ENCODE measurements around the gene TOLLIP.
A peak's percentile ranks its signal among the peaks of the same experiment; 100 is the strongest.
"Not testable (repeated sequence)": the region's sequence is repeated elsewhere in the genome, so short reads cannot be mapped to it uniquely, and the experiment has no call there.

The TOLLIP gene

DNA sequence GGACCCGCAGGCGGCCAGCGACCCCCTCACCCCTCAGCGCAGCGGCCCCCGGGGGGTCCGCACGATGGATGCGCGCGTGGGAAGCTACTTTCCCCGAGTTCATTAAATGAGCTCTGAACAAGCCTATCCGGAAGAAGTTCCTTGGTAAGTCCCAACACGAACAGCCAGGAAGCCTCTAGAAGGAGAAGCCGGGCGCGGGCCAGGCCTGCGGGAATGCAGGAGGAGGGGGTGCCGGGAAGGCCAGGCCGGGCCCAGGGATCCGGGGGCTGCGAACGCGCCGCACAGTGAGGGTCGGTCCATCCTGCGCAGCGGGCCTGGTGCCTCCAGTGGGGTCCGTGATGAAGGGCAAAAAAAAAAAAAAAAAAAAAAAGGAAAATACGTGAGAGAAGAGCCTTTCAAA, 36.9 kb downstream of the TOLLIP start:
- TF ChIP-seq POLR2AphosphoS5 (IDR thresholded peaks at IDR 0.05; ENCODE audit: low read depth, low read length) (no peak), POLR2A (IDR thresholded peaks at IDR 0.05; ENCODE audit: low read depth, low read length) (no peak), TAF1 (IDR thresholded peaks at IDR 0.05; ENCODE audit: borderline replicate concordance, low read depth, low read length) (no peak)
- no peak for DNase-seq (ENCODE audit: insufficient read length)
- no peak for FAIRE-seq

DNA sequence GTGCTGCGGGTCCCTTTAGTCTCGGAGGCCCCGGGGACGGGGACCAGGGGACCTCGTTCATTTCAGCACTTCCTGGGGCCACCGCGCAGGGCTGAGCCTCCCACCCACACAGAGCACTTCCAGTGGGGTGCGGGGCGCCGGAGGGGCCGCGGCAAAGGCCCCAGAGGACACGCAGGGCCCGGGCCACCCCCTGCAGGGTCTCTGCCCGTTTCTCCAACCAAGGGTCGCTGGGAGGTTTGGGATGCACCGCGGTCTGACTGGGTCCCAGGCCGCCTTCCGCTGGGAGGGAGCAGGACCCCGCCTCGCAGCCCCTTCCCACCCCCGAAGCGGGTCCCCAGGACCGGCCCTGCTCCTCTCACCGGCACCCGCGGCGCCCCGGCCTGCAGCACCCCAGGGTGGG, 37.5 kb downstream of the TOLLIP start:
- DNase-seq (ENCODE audit: insufficient read length) (no peak), FAIRE-seq (no peak)
- TF ChIP-seq POLR2A (IDR thresholded peaks at IDR 0.05; ENCODE audit: low read depth, low read length) (no peak), POLR2AphosphoS5 (IDR thresholded peaks at IDR 0.05; ENCODE audit: low read depth, low read length) (no peak), TAF1 (IDR thresholded peaks at IDR 0.05; ENCODE audit: borderline replicate concordance, low read depth, low read length) (no peak)

DNA sequence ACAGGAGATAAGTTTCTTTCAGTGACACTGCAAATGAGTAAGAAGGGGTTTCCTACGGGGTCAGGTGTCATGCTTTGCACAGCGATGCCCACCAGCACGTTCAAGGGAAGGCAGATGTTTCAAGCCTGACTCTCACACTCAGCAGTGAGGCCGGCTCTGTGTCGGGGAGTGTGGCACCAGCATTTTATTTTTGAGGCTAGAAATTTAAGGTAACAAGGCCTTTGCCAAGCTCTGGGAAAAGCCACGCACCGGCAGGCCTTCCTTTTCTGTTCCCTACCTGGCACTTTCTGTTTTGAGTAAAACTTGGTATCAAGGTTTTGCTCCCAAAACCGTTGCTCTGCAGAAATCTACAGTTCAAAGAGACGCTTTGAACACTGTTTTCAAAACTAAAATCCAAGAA, 38.0 kb downstream of the TOLLIP start:
- DNase-seq (ENCODE audit: insufficient read length) (no peak), FAIRE-seq (no peak)

DNA sequence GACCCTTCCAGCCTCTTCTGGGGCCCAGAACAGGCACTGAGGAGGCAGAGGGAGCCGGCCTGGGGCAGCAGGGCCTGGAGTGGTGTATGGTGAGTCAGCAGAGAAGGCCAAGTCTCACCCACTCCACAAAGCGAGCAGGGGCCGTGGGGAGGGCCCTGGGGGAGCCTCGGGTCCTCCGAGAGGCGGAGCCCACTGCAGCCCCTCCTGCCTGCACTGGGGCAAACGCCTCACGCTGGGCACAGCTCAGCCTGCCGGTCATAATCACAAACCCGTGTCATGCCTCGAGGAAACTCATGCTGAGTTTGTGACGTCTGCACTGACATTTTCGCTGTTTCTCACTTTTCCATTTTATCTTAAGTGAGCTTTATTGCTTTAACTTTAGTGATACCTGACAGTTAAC, 38.4 kb downstream of the TOLLIP start:
- FAIRE-seq (no peak), DNase-seq (ENCODE audit: insufficient read length) (no peak)

More for the DNA sequence above, 38.0 kb downstream of the TOLLIP start:
- TF ChIP-seq POLR2A (IDR thresholded peaks at IDR 0.05; ENCODE audit: low read depth, low read length) (no peak), TAF1 (IDR thresholded peaks at IDR 0.05; ENCODE audit: borderline replicate concordance, low read depth, low read length) (no peak), POLR2AphosphoS5 (IDR thresholded peaks at IDR 0.05; ENCODE audit: low read depth, low read length) (no peak)

DNA sequence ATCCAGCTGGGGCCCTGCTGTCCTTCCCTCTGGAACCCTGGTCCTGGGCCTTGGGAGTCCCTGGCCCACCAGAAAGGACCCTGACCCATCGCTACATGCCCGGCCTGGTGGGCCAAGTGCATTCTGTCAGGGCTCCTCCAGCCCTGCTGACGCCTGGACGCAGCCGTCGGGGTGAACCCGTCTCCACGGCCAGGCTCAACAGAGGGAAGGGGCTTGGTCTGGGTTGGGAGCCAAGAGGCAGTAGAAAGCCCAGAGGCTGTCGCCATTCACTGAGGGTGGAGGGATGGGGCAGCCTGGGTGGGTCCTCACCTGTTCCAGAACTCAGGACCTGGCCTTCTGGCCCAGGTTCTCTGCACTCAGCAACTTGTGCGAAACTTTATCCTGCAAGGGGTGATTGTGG, 39.0 kb downstream of the TOLLIP start:
- no peak for DNase-seq (ENCODE audit: insufficient read length)
- no peak for TF ChIP-seq POLR2AphosphoS5 (IDR thresholded peaks at IDR 0.05; ENCODE audit: low read depth, low read length)
- no peak for TF ChIP-seq POLR2A (IDR thresholded peaks at IDR 0.05; ENCODE audit: low read depth, low read length)
- no peak for TF ChIP-seq TAF1 (IDR thresholded peaks at IDR 0.05; ENCODE audit: borderline replicate concordance, low read depth, low read length)

More for the DNA sequence above, 38.4 kb downstream of the TOLLIP start:
- TF ChIP-seq POLR2AphosphoS5 (IDR thresholded peaks at IDR 0.05; ENCODE audit: low read depth, low read length) (no peak), POLR2A (IDR thresholded peaks at IDR 0.05; ENCODE audit: low read depth, low read length) (no peak), TAF1 (IDR thresholded peaks at IDR 0.05; ENCODE audit: borderline replicate concordance, low read depth, low read length) (no peak)

DNA sequence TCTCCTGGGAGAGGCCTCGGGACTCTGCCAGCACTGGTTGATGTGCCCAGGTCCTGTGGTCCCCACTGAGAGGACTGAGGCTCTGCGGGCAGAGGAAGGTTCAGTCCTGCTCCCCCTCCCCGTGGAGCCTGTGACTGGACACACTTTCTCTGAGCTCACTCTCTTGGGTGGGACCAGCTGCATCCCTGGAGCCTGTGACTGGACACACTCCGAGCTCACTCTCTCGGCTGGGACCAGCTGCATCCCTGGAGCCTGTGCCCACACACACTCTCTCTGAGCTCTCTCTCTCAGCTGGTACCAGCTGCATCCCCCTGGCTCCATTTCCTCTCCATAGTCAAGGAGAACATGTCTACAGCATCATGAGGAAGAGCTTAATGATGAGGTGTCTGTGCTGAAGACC, 39.5 kb downstream of the TOLLIP start:
- no peak for DNase-seq (ENCODE audit: insufficient read length)
- FAIRE-seq = no peak
- TF ChIP-seq POLR2AphosphoS5 (IDR thresholded peaks at IDR 0.05; ENCODE audit: low read depth, low read length) = no peak
- no peak for TF ChIP-seq TAF1 (IDR thresholded peaks at IDR 0.05; ENCODE audit: borderline replicate concordance, low read depth, low read length)
- TF ChIP-seq POLR2A (IDR thresholded peaks at IDR 0.05; ENCODE audit: low read depth, low read length) = no peak

More for the DNA sequence above, 39.0 kb downstream of the TOLLIP start:
- no peak for FAIRE-seq

DNA sequence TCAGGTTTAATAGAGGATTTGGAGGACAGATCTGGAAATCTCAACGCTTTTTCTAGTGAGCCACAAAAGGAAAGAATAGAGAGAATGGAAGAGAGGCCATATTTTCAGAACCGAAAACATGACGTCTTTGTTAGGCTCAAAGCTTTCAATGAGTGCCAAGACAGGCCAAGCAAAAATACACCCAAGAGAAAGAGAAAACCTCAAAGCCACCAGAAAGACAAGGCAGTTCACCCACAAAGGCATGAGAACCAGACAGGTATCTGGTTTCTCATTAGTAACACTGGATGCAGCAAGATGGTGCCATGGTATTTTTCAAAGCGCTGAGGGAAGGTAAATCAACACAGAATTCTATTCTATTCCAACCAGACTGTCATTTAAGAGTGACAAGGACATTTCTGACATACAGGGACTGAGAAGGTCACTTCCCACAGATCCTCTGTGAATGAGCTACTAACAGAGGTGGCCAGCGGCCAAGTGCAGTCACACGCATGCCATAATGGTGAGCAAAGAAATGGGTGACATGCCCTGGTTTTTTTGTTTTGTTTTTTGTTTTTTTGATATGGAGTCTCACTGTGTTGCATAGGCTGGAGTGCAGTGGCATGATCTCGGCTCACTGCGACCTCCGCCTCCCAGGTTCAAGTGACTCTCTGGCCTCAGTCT, 41.9 kb downstream of the TOLLIP start:
- DNase-seq (ENCODE audit: insufficient read length) (no peak), FAIRE-seq (no peak)
- no peak for TF ChIP-seq TAF1 (IDR thresholded peaks at IDR 0.05; ENCODE audit: borderline replicate concordance, low read depth, low read length)
- no peak for TF ChIP-seq POLR2AphosphoS5 (IDR thresholded peaks at IDR 0.05; ENCODE audit: low read depth, low read length)
- TF ChIP-seq POLR2A (IDR thresholded peaks at IDR 0.05; ENCODE audit: low read depth, low read length) = no peak

DNA sequence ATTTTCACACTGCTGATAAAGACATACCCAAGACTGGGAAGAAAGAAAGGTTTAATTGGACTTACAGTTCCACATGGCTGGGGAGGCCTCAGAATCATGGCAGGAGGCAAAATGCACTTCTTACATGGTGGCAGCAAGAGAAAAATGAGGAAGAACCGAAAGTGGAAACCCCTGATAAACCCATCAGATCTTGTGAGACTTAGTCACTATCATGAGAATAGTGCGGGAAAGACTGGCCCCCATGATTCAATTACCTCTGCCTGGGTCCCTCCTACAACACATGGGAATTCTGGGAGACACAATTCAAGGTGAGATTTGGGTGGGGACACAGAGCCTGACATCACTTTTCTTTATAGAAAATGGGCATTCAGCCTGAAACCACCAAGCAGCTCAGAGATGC, 42.5 kb downstream of the TOLLIP start:
- FAIRE-seq; DNase-seq (ENCODE audit: insufficient read length): not testable (repeated sequence)

DNA sequence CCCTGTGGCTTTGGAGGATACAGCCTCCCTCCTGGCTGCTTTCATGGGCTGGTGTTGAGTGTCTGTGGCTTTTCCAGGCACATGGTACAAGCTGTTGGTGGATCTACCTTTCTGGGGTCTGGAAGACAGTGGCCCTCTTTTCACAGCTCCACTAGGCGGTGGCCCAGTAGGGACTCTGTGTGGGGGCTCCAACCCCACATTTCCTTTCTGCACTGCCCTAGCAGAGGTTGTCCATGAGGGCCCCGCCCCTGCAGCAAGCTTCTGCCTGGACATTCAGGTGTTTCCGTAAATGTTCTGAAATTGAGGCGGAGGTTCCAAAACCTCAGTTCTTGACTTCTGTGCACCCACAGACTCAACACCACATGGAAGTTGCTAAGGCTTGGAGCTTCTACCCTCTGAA, 44.0 kb downstream of the TOLLIP start:
- not testable (repeated sequence) for FAIRE-seq

DNA sequence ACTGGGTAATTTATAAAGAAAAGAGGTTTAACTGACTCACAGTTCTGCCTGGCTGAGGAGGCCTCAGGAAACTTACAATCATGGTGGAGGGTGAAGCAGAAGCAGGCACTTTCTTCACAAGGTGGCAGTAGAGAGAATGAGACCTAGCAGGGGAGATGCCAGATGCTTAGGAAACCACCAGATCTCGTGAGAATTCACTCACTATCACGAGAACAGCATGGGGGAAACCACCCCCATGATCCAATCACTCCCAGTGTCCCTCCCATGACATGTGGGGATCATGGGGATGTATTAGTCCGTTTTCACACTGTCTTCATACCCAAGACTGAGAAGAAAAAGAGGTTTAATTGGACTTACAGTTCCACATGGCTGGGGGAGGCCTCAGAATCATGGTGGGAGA, 45.0 kb downstream of the TOLLIP start:
- FAIRE-seq; DNase-seq (ENCODE audit: insufficient read length): not testable (repeated sequence)

More for the DNA sequence above, 44.0 kb downstream of the TOLLIP start:
- not testable (repeated sequence) for DNase-seq (ENCODE audit: insufficient read length)

DNA sequence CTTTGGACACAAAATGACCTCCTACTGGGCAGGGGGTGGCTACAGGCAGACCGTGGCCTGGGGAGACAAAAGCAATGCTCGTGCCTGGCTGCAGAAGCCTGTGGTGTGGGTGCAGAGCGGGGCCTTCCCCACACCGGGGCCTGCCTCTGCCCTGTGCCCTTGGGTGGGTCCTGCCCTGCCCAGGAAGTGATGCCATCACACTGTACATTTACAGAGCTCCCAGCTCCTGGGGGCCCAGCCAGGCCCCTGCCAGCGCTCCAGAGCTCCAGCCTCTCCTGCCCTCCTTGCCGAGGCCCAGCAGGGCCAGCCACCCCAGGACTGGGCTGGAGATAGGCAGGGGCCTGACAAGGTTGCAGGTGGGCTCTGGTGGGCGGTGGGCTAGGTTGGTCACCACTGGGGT, 46.4 kb downstream of the TOLLIP start:
- FAIRE-seq (no peak), DNase-seq (ENCODE audit: insufficient read length) (no peak)
- TF ChIP-seq TAF1 (IDR thresholded peaks at IDR 0.05; ENCODE audit: borderline replicate concordance, low read depth, low read length) (no peak), POLR2A (IDR thresholded peaks at IDR 0.05; ENCODE audit: low read depth, low read length) (no peak), POLR2AphosphoS5 (IDR thresholded peaks at IDR 0.05; ENCODE audit: low read depth, low read length) (no peak)

DNA sequence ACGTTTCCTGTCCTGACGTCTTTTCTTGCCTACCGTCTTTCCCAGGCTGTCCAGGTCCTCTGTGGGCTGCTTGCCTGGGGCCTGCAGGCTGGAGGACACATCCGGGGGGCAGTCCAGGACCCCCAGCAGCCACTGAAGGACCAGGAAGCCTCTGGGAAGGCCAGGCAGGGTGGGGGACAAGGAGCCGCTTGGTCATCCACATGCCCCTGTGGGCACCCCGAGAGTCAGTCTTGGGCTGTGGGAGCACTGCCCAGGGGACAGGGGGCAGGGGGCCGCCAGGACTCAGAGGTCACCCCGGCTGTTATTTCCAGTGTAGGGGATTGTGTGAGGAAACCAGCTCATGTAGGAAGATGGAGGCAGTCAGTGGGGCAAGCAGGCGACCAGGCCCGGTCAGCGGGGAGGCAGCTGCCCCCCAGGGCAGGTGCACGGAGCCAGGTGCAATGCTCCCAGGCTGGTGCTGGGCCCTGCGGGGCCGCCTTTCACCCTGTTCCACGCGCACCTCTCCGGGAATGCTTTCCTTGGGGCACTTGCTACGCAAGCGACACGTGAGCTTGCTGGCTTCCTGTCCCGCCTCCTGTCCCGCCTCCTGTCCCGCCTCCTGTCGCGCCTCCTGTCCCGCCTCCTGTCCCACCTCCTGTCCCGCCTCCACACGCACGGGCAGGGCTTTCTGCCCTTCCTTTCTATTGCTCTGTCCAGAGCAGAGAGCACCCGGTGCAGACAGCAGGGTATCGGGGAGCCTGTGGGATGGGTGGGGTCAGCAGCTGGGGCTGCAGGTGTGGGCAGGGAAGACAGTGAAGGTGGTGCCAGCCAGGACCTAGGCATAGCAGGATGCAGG, 47.0 kb downstream of the TOLLIP start:
- peak; percentile 81 for TF ChIP-seq POLR2A (IDR thresholded peaks at IDR 0.05; ENCODE audit: low read depth, low read length)
- peak; percentile 79 for TF ChIP-seq POLR2AphosphoS5 (IDR thresholded peaks at IDR 0.05; ENCODE audit: low read depth, low read length)
- no peak for TF ChIP-seq TAF1 (IDR thresholded peaks at IDR 0.05; ENCODE audit: borderline replicate concordance, low read depth, low read length)
- DNase-seq (ENCODE audit: insufficient read length) (peak; percentile 79), FAIRE-seq (peak; percentile 91)
